ENCODE results near the gene LRRC30.
"Not testable (repeated sequence)": the region's sequence is repeated elsewhere in the genome, so short reads cannot be mapped to it uniquely, and the experiment has no call there.

Gene LRRC30

DNA sequence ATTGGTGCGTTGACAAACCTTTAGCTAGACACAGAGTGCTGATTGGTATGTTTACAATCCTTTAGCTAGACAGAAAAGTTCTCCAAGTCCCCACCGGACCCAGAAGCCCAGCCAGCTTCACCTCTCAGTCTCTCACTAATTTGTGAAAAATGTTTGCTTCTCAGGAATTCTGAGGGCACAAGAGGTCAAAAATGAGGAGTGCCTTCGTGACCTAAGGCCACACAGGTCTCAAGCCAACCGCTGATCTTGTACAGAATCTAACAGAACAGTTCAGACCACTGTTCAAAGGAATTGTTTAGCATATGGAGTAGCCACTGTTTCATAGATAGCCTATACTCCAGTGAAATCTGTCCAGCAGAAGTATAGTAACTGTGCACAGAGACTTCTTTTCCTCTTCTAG is 29.8 kb upstream of the LRRC30 start:
- Histone ChIP-seq H3K4me1 (ENCODE audit: control insufficient read depth in 1 of 2, insufficient read depth in 2 of 2, low read length in 2 of 2) (peaks cover 5 to 9% of the 10 kb centered on the region in 2 experiments), H3K27ac (ENCODE audit: low read depth, low read length) (peak overlapping the region; percentile 31)
- WGBS (ENCODE audit: extremely low coverage, insufficient coverage, insufficient read length), result no CpG with 5 or more reads among the region's 4 CpGs

DNA sequence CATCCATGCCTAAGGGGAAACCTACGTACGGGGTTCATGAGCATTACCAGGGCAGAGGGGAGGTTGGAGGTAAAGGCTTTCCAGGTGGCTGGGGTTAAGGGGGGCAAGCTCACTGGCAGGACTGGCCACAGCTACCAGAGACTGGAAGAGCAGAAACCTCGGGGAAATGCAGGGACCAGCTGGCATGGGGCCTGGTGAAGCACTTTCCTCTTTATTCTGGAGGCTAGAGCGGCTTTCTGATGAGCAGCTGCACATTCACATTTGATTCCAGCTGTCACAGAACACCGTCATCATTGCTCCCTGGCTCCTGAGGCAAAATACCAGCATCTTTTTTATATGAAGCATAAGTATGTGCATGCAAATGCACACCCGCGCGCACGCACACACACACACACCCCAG is 28.7 kb upstream of the LRRC30 start:
- Histone ChIP-seq H3K79me1 (ENCODE audit: low read length) (peaks cover 2% of the 10 kb centered on the region), H4K91ac (ENCODE audit: low read depth, low read length) (peak overlapping the region; percentile 35), H2BK5ac (ENCODE audit: low read depth, low read length, poor library complexity) (no peak overlapping the region), H3K4ac (ENCODE audit: low read depth, low read length) (no peak overlapping the region), H3K36me3 (ENCODE audit: control insufficient read depth in 1 of 2, insufficient read depth in 2 of 2, low read length in 2 of 2) (no peaks in the 10 kb centered on the region), H4K8ac (ENCODE audit: low read depth, low read length) (no peak overlapping the region), H2AK5ac (ENCODE audit: low read length) (no peak overlapping the region), H4K12ac (ENCODE audit: low read depth, low read length) (no peak overlapping the region), H3K9me3 (ENCODE audit: insufficient read depth, low read depth, low read length) (no peaks in the 10 kb centered on the region), H3K4me3 (ENCODE audit: low read depth, low read length) (no peak overlapping the region), H3K4me1 (ENCODE audit: control insufficient read depth in 1 of 2, insufficient read depth in 2 of 2, low read length in 2 of 2) (peaks cover 5 to 9% of the 10 kb centered on the region in 2 experiments), H3K27me3 (ENCODE audit: insufficient read depth, low read length) (peaks cover 3% of the 10 kb centered on the region), H3K23ac (ENCODE audit: low read length) (no peak overlapping the region), H3K18ac (ENCODE audit: low read length) (no peak overlapping the region), H2AFZ (ENCODE audit: insufficient read depth, low read length, poor library complexity) (no peak overlapping the region), H2BK12ac (ENCODE audit: low read length) (peak overlapping the region; percentile 77), H3K4me2 (ENCODE audit: low read length) (no peak overlapping the region), H3K27ac (ENCODE audit: low read depth, low read length) (no peak overlapping the region), H3K79me2 (ENCODE audit: control insufficient read depth, insufficient read depth, low read length, poor library complexity) (no peaks in the 10 kb centered on the region), H3K14ac (ENCODE audit: low read length) (no peak overlapping the region), H3K9ac (ENCODE audit: low read length) (no peak overlapping the region), H2BK120ac (ENCODE audit: insufficient read depth, low read length, poor library complexity) (no peak overlapping the region)
- no CpG with 5 or more reads among the region's 9 CpGs for WGBS (ENCODE audit: extremely low coverage, insufficient coverage, insufficient read length)
- peak; percentile 90 to 94 for DNase-seq

More for the DNA sequence above, 29.8 kb upstream of the LRRC30 start:
- H2BK120ac ChIP-seq (ENCODE audit: insufficient read depth, low read length, poor library complexity), result no peak overlapping the region
- DNase-seq, result peak; percentile 92 to 97
- no peak overlapping the region for H2AK5ac ChIP-seq (ENCODE audit: low read length)
- H3K14ac ChIP-seq (ENCODE audit: low read length), result no peak overlapping the region
- H3K27me3 ChIP-seq (ENCODE audit: insufficient read depth, low read length), result peaks cover 3% of the 10 kb centered on the region
- H3K36me3 ChIP-seq (ENCODE audit: control insufficient read depth in 1 of 2, insufficient read depth in 2 of 2, low read length in 2 of 2), result no peaks in the 10 kb centered on the region
- no peak overlapping the region for H2AFZ ChIP-seq (ENCODE audit: insufficient read depth, low read length, poor library complexity)
- H4K91ac ChIP-seq (ENCODE audit: low read depth, low read length), result no peak overlapping the region
- no peak overlapping the region for H3K4ac ChIP-seq (ENCODE audit: low read depth, low read length)
- H3K23ac ChIP-seq (ENCODE audit: low read length), result no peak overlapping the region
- no peak overlapping the region for H3K9ac ChIP-seq (ENCODE audit: low read length)
- H2BK12ac ChIP-seq (ENCODE audit: low read length), result no peak overlapping the region
- no peak overlapping the region for H3K18ac ChIP-seq (ENCODE audit: low read length)
- H3K79me2 ChIP-seq (ENCODE audit: control insufficient read depth, insufficient read depth, low read length, poor library complexity), result no peaks in the 10 kb centered on the region
- no peak overlapping the region for H4K12ac ChIP-seq (ENCODE audit: low read depth, low read length)
- H3K4me3 ChIP-seq (ENCODE audit: low read depth, low read length), result no peak overlapping the region
- no peak overlapping the region for H4K8ac ChIP-seq (ENCODE audit: low read depth, low read length)
- H3K4me2 ChIP-seq (ENCODE audit: low read length), result no peak overlapping the region
- H3K9me3 ChIP-seq (ENCODE audit: insufficient read depth, low read depth, low read length), result no peaks in the 10 kb centered on the region
- no peak overlapping the region for H2BK5ac ChIP-seq (ENCODE audit: low read depth, low read length, poor library complexity)
- peaks cover 2% of the 10 kb centered on the region for H3K79me1 ChIP-seq (ENCODE audit: low read length)

DNA sequence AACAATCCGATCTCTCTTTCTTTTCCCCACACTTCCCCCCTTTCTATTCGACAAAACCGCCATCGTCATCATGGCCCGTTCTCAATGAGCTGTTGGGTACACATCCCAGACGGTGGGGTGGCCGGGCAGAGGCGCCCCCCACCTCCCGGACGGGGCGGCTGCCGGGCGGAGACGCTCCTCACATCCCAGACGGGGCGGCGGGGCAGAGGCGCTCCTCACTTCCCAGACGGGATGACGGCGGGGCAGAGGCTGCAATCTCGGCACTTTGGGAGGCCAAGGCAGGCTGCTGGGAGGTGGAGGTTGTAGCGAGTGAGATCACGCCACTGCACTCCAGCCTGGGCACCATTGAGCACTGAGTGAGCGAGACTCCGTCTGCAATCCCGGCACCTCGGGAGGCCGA is 27.3 kb upstream of the LRRC30 start:
- H3K27me3 ChIP-seq (ENCODE audit: insufficient read depth, low read length); H3K79me1 ChIP-seq (ENCODE audit: low read length); H3K9ac ChIP-seq (ENCODE audit: low read length); H2BK5ac ChIP-seq (ENCODE audit: low read depth, low read length, poor library complexity); H4K8ac ChIP-seq (ENCODE audit: low read depth, low read length); H4K91ac ChIP-seq (ENCODE audit: low read depth, low read length); H3K79me2 ChIP-seq (ENCODE audit: control insufficient read depth, insufficient read depth, low read length, poor library complexity); H4K12ac ChIP-seq (ENCODE audit: low read depth, low read length); H2AK5ac ChIP-seq (ENCODE audit: low read length); H3K9me3 ChIP-seq (ENCODE audit: insufficient read depth, low read depth, low read length); H3K4me1 ChIP-seq (ENCODE audit: control insufficient read depth in 1 of 2, insufficient read depth in 2 of 2, low read length in 2 of 2); H3K36me3 ChIP-seq (ENCODE audit: control insufficient read depth in 1 of 2, insufficient read depth in 2 of 2, low read length in 2 of 2); H3K27ac ChIP-seq (ENCODE audit: low read depth, low read length); H2BK120ac ChIP-seq (ENCODE audit: insufficient read depth, low read length, poor library complexity); H3K4ac ChIP-seq (ENCODE audit: low read depth, low read length); H3K18ac ChIP-seq (ENCODE audit: low read length); H3K4me2 ChIP-seq (ENCODE audit: low read length); DNase-seq; H3K4me3 ChIP-seq (ENCODE audit: low read depth, low read length); H3K14ac ChIP-seq (ENCODE audit: low read length); H2AFZ ChIP-seq (ENCODE audit: insufficient read depth, low read length, poor library complexity); H2BK12ac ChIP-seq (ENCODE audit: low read length); H3K23ac ChIP-seq (ENCODE audit: low read length): not testable (repeated sequence)
- WGBS (ENCODE audit: extremely low coverage, insufficient coverage, insufficient read length), result no CpG with 5 or more reads among the region's 29 CpGs

DNA sequence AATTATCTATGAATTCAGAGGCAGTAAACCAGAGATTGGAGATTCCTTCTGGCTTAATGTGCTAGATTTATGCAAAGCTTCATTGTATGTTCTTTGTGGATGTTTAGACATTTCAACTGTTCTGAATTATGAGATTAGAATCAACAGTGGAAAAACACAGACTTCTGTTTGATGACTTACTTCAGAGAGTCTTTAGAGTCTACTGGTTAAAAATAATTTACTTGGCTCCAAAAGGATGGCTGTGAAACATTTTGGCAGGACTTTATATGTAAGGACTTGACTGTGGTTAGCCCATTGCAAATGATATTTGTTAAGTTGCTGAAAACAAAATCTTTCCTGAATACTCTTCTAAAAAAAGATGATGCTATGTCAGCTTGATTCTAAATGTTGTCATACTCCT is 25.5 kb upstream of the LRRC30 start:
- no peaks in the 10 kb centered on the region for H3K27me3 ChIP-seq (ENCODE audit: insufficient read depth, low read length)
- H2AFZ ChIP-seq (ENCODE audit: insufficient read depth, low read length, poor library complexity), result no peak overlapping the region
- H3K79me1 ChIP-seq (ENCODE audit: low read length), result peaks cover 2% of the 10 kb centered on the region
- H4K12ac ChIP-seq (ENCODE audit: low read depth, low read length), result no peak overlapping the region
- H3K4me1 ChIP-seq (ENCODE audit: control insufficient read depth in 1 of 2, insufficient read depth in 2 of 2, low read length in 2 of 2), result peaks cover 3 to 4% of the 10 kb centered on the region in 2 experiments
- no peak overlapping the region for H3K18ac ChIP-seq (ENCODE audit: low read length)
- H3K4me2 ChIP-seq (ENCODE audit: low read length), result no peak overlapping the region
- no peak overlapping the region for H4K8ac ChIP-seq (ENCODE audit: low read depth, low read length)
- no peaks in the 10 kb centered on the region for H3K36me3 ChIP-seq (ENCODE audit: control insufficient read depth in 1 of 2, insufficient read depth in 2 of 2, low read length in 2 of 2)
- H3K23ac ChIP-seq (ENCODE audit: low read length), result no peak overlapping the region
- H4K91ac ChIP-seq (ENCODE audit: low read depth, low read length), result no peak overlapping the region
- no peak overlapping the region for H2AK5ac ChIP-seq (ENCODE audit: low read length)
- H3K14ac ChIP-seq (ENCODE audit: low read length), result no peak overlapping the region
- no peak overlapping the region for H2BK5ac ChIP-seq (ENCODE audit: low read depth, low read length, poor library complexity)
- no peak overlapping the region for H3K4ac ChIP-seq (ENCODE audit: low read depth, low read length)
- H3K79me2 ChIP-seq (ENCODE audit: control insufficient read depth, insufficient read depth, low read length, poor library complexity), result no peaks in the 10 kb centered on the region
- H3K4me3 ChIP-seq (ENCODE audit: low read depth, low read length), result no peak overlapping the region
- DNase-seq, result no peak
- H2BK120ac ChIP-seq (ENCODE audit: insufficient read depth, low read length, poor library complexity), result no peak overlapping the region
- no peak overlapping the region for H3K9ac ChIP-seq (ENCODE audit: low read length)
- H3K9me3 ChIP-seq (ENCODE audit: insufficient read depth, low read depth, low read length), result no peaks in the 10 kb centered on the region
- H3K27ac ChIP-seq (ENCODE audit: low read depth, low read length), result no peak overlapping the region
- H2BK12ac ChIP-seq (ENCODE audit: low read length), result no peak overlapping the region
